ENCODE measurements around the gene DCUN1D4. TPM values are rescaled to one million over a fixed set of nuclear protein-coding genes. Genes with fewer than 3 reads are reported as not detected.

DCUN1D4 gene
- total RNA-seq, 1 experiment from 2014 or later = 34.3 TPM

DNA sequence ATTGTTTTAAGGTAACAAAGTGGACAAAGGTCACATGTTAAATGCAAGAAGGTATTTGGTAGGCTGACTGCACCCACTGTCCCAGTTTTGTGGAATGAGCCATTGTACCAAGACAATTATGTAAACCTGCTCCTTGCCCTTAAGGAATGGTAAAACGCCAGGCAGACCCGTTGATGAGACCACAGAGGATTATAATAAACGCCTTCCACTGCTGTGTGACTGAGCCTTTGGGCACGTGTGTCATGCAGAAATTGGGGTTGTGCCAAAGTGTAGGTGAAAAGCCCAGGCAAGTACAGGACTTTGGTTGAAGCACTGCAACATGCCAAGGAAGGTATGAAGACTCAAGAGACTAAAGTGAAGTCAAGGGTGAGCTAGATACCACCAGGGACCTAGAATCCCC lies 117.5 kb downstream of the DCUN1D4 start:
- Mint-ChIP-seq H3K27me3 (ENCODE audit: low read depth) (peaks cover 3% of the 10 kb centered on the region; the same call in 1 of the 2 replicates), H3K9me3 (peaks cover 16% of the 10 kb centered on the region), H3K4me1 (peaks cover 7% of the 10 kb centered on the region), H3K27ac (no peak overlapping the region), H3K36me3 (no peaks in the 10 kb centered on the region), H3K4me3 (no peak overlapping the region)
- DNase-seq (ENCODE audit: low spot score) (no peak), ATAC-seq (no peak)
- TF ChIP-seq ZNF138 (CRISPR knock-in tag; conservative IDR thresholded peaks at IDR 0.05) (no peak), SMAD3 (CRISPR knock-in tag; IDR thresholded peaks at IDR 0.05; ENCODE audit: borderline replicate concordance) (no peak), PRRX2 (CRISPR knock-in tag; IDR thresholded peaks at IDR 0.05) (no peak), NR1H2 (CRISPR knock-in tag; IDR thresholded peaks at IDR 0.05) (no peak), MXD4 (CRISPR knock-in tag; IDR thresholded peaks at IDR 0.05; ENCODE audit: borderline replicate concordance) (no peak), SMAD4 (CRISPR knock-in tag; IDR thresholded peaks at IDR 0.05) (no peak), ZNF423 (CRISPR knock-in tag; IDR thresholded peaks at IDR 0.05) (no peak)
- TF ChIP-seq, protein P1, sequence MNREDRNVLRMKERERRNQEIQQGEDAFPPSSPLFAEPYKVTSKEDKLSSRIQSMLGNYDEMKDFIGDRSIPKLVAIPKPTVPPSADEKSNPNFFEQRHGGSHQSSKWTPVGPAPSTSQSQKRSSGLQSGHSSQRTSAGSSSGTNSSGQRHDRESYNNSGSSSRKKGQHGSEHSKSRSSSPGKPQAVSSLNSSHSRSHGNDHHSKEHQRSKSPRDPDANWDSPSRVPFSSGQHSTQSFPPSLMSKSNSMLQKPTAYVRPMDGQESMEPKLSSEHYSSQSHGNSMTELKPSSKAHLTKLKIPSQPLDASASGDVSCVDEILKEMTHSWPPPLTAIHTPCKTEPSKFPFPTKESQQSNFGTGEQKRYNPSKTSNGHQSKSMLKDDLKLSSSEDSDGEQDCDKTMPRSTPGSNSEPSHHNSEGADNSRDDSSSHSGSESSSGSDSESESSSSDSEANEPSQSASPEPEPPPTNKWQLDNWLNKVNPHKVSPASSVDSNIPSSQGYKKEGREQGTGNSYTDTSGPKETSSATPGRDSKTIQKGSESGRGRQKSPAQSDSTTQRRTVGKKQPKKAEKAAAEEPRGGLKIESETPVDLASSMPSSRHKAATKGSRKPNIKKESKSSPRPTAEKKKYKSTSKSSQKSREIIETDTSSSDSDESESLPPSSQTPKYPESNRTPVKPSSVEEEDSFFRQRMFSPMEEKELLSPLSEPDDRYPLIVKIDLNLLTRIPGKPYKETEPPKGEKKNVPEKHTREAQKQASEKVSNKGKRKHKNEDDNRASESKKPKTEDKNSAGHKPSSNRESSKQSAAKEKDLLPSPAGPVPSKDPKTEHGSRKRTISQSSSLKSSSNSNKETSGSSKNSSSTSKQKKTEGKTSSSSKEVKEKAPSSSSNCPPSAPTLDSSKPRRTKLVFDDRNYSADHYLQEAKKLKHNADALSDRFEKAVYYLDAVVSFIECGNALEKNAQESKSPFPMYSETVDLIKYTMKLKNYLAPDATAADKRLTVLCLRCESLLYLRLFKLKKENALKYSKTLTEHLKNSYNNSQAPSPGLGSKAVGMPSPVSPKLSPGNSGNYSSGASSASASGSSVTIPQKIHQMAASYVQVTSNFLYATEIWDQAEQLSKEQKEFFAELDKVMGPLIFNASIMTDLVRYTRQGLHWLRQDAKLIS (CRISPR knock-in tag; IDR thresholded peaks at IDR 0.05; ENCODE audit: borderline replicate concordance) = no peak
- ChIA-PET CTCF (no interaction called here), POLR2A (no interaction called here)

DNA sequence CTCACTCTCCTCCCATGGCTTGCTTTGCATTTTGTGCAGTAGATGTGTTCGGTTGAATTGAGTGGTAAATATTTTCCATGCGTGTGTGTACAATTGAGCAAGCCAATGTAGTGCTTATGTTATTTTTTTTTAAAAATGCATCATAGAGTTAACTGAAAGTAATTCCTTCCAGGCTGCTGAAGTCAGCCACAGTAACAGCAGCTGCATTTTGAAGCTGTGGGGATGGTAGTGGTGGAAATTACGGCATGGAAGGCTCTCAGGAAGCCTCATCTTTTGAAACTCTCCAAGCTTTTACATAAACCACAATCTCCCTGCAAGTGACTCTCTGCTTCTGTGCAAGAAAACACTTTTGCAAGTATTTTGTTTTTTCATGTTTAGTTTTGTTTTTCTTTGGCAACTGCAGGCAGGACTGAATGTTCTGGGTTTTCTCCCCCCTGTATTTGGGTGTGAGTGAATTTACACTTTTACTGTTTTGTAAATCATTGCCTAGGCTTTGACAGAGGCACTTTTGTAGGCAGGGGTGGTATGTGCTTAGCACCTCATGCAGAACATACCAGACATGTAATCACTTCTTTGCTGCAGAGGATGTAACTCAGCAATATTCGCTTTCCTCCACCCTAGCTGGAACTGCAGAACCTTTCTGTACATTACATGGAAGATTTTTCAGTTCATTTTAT lies 121.0 kb downstream of the DCUN1D4 start:
- CTCF ChIA-PET = interaction anchor here (1.1 kb wide), 1 partner anchor 19 kb away, joined by 3 read pairs; no protein-coding TSS in a partner anchor
- peaks cover 18% of the 10 kb centered on the region for H3K9me3 Mint-ChIP-seq
- H3K4me1 Mint-ChIP-seq = peaks cover 7% of the 10 kb centered on the region
- ATAC-seq (no peak), DNase-seq (ENCODE audit: low spot score) (no peak)
- H3K27ac Mint-ChIP-seq = no peak overlapping the region
- TF ChIP-seq RELA (CRISPR knock-in tag; IDR thresholded peaks at IDR 0.05; ENCODE audit: borderline replicate concordance) = no peak
- TF ChIP-seq, protein P2, sequence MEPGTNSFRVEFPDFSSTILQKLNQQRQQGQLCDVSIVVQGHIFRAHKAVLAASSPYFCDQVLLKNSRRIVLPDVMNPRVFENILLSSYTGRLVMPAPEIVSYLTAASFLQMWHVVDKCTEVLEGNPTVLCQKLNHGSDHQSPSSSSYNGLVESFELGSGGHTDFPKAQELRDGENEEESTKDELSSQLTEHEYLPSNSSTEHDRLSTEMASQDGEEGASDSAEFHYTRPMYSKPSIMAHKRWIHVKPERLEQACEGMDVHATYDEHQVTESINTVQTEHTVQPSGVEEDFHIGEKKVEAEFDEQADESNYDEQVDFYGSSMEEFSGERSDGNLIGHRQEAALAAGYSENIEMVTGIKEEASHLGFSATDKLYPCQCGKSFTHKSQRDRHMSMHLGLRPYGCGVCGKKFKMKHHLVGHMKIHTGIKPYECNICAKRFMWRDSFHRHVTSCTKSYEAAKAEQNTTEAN (CRISPR knock-in tag; IDR thresholded peaks at IDR 0.05) = no peak
- TF ChIP-seq NFATC4 (CRISPR knock-in tag; IDR thresholded peaks at IDR 0.05) = no peak
- no peak for TF ChIP-seq ZNF138 (CRISPR knock-in tag; conservative IDR thresholded peaks at IDR 0.05)
- TF ChIP-seq, protein P3, sequence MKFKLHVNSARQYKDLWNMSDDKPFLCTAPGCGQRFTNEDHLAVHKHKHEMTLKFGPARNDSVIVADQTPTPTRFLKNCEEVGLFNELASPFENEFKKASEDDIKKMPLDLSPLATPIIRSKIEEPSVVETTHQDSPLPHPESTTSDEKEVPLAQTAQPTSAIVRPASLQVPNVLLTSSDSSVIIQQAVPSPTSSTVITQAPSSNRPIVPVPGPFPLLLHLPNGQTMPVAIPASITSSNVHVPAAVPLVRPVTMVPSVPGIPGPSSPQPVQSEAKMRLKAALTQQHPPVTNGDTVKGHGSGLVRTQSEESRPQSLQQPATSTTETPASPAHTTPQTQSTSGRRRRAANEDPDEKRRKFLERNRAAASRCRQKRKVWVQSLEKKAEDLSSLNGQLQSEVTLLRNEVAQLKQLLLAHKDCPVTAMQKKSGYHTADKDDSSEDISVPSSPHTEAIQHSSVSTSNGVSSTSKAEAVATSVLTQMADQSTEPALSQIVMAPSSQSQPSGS (CRISPR knock-in tag; IDR thresholded peaks at IDR 0.05; ENCODE audit: borderline replicate concordance, low read depth) = no peak
- TF ChIP-seq CBFB (CRISPR knock-in tag; IDR thresholded peaks at IDR 0.05; ENCODE audit: low read depth) = no peak
- POLR2A ChIA-PET = no interaction called here
- peaks cover 6% of the 10 kb centered on the region; the same call in 1 of the 2 replicates for H3K27me3 Mint-ChIP-seq (ENCODE audit: low read depth)
- no peak overlapping the region for H3K4me3 Mint-ChIP-seq
- no peaks in the 10 kb centered on the region for H3K36me3 Mint-ChIP-seq

DNA sequence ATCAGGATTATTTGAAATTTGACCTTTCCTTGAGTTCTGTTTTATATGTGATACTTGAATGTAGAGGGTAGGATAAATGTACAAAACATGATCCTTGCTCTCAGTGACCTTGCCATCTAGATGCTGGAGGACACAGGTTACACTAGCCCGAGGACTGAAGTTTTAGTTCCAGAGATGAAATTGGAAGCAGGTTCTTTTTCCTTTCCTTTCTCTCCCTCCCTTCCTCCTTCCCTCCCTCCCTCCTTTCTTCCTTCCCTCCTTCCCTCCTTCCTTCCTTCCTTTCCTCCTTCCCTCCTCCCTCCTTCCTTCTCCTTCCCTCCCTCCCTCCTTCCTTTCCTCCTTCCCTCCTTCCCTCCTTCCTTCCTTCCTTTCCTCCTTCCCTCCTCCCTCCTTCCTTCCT lies 122.9 kb downstream of the DCUN1D4 start:
- Mint-ChIP-seq H3K9me3 (peaks cover 18% of the 10 kb centered on the region), H3K27ac (no peak overlapping the region), H3K4me3 (no peak overlapping the region), H3K4me1 (peaks cover 7% of the 10 kb centered on the region), H3K27me3 (ENCODE audit: low read depth) (peaks cover 4% of the 10 kb centered on the region), H3K36me3 (no peaks in the 10 kb centered on the region)
- DNase-seq (ENCODE audit: low spot score) (no peak), ATAC-seq (no peak)
- ChIA-PET CTCF (no interaction called here), POLR2A (no interaction called here)
- TF ChIP-seq, protein P4, sequence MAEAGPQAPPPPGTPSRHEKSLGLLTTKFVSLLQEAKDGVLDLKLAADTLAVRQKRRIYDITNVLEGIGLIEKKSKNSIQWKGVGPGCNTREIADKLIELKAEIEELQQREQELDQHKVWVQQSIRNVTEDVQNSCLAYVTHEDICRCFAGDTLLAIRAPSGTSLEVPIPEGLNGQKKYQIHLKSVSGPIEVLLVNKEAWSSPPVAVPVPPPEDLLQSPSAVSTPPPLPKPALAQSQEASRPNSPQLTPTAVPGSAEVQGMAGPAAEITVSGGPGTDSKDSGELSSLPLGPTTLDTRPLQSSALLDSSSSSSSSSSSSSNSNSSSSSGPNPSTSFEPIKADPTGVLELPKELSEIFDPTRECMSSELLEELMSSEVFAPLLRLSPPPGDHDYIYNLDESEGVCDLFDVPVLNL (CRISPR knock-in tag; IDR thresholded peaks at IDR 0.05; ENCODE audit: borderline replicate concordance, low read depth) = no peak
- TF ChIP-seq, protein P5, sequence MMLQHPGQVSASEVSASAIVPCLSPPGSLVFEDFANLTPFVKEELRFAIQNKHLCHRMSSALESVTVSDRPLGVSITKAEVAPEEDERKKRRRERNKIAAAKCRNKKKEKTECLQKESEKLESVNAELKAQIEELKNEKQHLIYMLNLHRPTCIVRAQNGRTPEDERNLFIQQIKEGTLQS (CRISPR knock-in tag; conservative IDR thresholded peaks at IDR 0.05) = no peak
- TF ChIP-seq SOX15 (CRISPR knock-in tag; IDR thresholded peaks at IDR 0.05) (no peak), NFATC4 (CRISPR knock-in tag; IDR thresholded peaks at IDR 0.05) (no peak), RELA (CRISPR knock-in tag; IDR thresholded peaks at IDR 0.05; ENCODE audit: borderline replicate concordance) (no peak), SP1 (CRISPR knock-in tag; conservative IDR thresholded peaks at IDR 0.05) (no peak), ZNF263 (CRISPR knock-in tag; IDR thresholded peaks at IDR 0.05; ENCODE audit: low read depth) (no peak), NR2C2 (CRISPR knock-in tag; IDR thresholded peaks at IDR 0.05) (no peak), ZNF416 (CRISPR knock-in tag; IDR thresholded peaks at IDR 0.05) (no peak), ETV6 (CRISPR knock-in tag; IDR thresholded peaks at IDR 0.05) (no peak)
- TF ChIP-seq, protein P6, sequence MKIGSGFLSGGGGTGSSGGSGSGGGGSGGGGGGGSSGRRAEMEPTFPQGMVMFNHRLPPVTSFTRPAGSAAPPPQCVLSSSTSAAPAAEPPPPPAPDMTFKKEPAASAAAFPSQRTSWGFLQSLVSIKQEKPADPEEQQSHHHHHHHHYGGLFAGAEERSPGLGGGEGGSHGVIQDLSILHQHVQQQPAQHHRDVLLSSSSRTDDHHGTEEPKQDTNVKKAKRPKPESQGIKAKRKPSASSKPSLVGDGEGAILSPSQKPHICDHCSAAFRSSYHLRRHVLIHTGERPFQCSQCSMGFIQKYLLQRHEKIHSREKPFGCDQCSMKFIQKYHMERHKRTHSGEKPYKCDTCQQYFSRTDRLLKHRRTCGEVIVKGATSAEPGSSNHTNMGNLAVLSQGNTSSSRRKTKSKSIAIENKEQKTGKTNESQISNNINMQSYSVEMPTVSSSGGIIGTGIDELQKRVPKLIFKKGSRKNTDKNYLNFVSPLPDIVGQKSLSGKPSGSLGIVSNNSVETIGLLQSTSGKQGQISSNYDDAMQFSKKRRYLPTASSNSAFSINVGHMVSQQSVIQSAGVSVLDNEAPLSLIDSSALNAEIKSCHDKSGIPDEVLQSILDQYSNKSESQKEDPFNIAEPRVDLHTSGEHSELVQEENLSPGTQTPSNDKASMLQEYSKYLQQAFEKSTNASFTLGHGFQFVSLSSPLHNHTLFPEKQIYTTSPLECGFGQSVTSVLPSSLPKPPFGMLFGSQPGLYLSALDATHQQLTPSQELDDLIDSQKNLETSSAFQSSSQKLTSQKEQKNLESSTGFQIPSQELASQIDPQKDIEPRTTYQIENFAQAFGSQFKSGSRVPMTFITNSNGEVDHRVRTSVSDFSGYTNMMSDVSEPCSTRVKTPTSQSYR (CRISPR knock-in tag; IDR thresholded peaks at IDR 0.05) = no peak

Measured in WTC11 (cell line).